ENCODE results near the gene ATXN1.

ATXN1 gene

DNA sequence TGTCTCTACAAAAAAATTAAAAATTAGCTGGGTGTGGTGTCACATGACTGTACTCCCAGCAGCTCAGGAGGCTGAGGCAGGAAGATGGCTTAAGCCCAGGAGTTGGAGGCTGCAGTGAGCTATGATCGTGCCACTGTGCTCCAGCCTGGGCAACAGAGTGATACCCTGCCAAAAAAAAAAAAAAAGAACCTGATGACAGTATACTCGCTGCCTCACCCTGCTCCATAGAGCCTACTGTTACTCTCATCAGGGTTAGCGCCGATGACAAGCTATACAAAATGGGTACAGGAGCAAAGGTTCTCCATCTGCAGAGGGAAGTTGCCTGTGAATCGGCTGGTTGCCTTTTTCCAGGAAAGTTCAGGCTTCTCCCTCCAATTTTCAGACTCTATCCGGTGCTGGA, 469.5 kb downstream of the ATXN1 start:
- H3K4me3 ChIP-seq (IDR thresholded peaks at IDR 0.05; ENCODE audit: insufficient read depth, low read depth, low read length): no peak overlapping the region
- no peak for TF ChIP-seq CTCF (conservative IDR thresholded peaks at IDR 0.05; ENCODE audit: low read depth, low read length)
- no peak overlapping the region for H3K4me2 ChIP-seq
- no peak overlapping the region for H3K27ac ChIP-seq
- H4K20me1 ChIP-seq (ENCODE audit: insufficient read depth): no peaks in the 10 kb centered on the region
- H3K79me2 ChIP-seq (ENCODE audit: insufficient read depth, low read depth): no peaks in the 10 kb centered on the region
- H3K27me3 ChIP-seq (ENCODE audit: insufficient read depth, low read depth): no peaks in the 10 kb centered on the region
- H3K36me3 ChIP-seq (ENCODE audit: insufficient read depth): no peaks in the 10 kb centered on the region
- H3K9ac ChIP-seq: no peak overlapping the region
- no peak overlapping the region for H2AFZ ChIP-seq (ENCODE audit: low read depth)
- no peaks in the 10 kb centered on the region for H3K4me1 ChIP-seq (ENCODE audit: low read depth, poor library complexity, severe bottlenecking)

DNA sequence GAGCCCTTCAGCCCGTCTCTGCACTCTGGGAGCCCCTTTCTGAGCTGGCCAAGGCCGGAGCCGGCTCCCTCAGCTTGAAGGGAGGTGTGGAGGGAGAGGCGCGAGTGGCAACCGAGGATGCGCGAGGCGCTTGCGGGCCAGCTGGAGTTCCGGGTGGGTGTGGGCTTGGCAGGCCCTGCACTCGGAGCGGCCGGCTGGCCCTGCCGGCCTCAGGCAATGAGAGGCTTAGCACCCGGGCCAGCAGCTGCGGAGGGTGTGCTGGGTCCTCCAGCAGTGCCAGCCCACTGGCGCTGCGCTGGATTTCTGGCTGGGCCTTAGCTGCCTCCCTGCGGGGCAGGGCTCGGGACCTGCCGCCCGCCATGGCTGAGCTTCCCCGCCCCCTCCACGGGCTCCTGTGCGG, 473.1 kb downstream of the ATXN1 start:
- no peak for TF ChIP-seq CTCF (conservative IDR thresholded peaks at IDR 0.05; ENCODE audit: low read depth, low read length)
- no peak overlapping the region for H3K4me3 ChIP-seq (IDR thresholded peaks at IDR 0.05; ENCODE audit: insufficient read depth, low read depth, low read length)
- H3K9ac ChIP-seq: no peak overlapping the region
- H3K36me3 ChIP-seq (ENCODE audit: insufficient read depth): no peaks in the 10 kb centered on the region
- no peaks in the 10 kb centered on the region for H3K79me2 ChIP-seq (ENCODE audit: insufficient read depth, low read depth)
- no peak overlapping the region for H3K4me2 ChIP-seq
- H4K20me1 ChIP-seq (ENCODE audit: insufficient read depth): no peaks in the 10 kb centered on the region
- no peak overlapping the region for H2AFZ ChIP-seq (ENCODE audit: low read depth)
- H3K27ac ChIP-seq: no peak overlapping the region
- no peaks in the 10 kb centered on the region for H3K4me1 ChIP-seq (ENCODE audit: low read depth, poor library complexity, severe bottlenecking)
- H3K27me3 ChIP-seq (ENCODE audit: insufficient read depth, low read depth): no peaks in the 10 kb centered on the region

DNA sequence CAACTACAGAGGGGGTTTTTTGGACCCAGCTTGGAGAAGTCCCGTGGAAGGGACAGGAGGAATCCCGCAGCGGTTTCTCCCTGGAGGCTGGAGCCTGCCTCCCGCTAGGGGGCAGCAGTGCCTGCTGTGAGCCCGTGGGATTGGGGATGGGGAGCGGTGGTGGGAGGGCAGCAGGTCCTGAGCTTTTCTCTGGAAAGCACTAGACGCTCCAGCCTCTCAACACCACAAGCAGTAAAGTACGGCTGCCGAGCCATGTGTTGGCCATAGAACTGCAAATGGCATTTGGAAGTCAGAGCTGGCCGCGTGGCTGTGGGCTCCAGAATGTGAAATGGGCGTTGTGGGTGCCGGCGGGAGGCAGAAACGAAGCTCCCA, 475.1 kb downstream of the ATXN1 start:
- Histone ChIP-seq H3K9ac (no peak overlapping the region), H3K79me2 (ENCODE audit: insufficient read depth, low read depth) (no peaks in the 10 kb centered on the region), H3K27ac (no peak overlapping the region), H3K36me3 (ENCODE audit: insufficient read depth) (no peaks in the 10 kb centered on the region), H2AFZ (ENCODE audit: low read depth) (no peak overlapping the region), H3K27me3 (ENCODE audit: insufficient read depth, low read depth) (no peaks in the 10 kb centered on the region), H3K4me1 (ENCODE audit: low read depth, poor library complexity, severe bottlenecking) (no peaks in the 10 kb centered on the region), H4K20me1 (ENCODE audit: insufficient read depth) (no peaks in the 10 kb centered on the region), H3K4me3 (IDR thresholded peaks at IDR 0.05; ENCODE audit: insufficient read depth, low read depth, low read length) (no peak overlapping the region), H3K4me2 (no peak overlapping the region)
- peak; percentile 80 for TF ChIP-seq CTCF (conservative IDR thresholded peaks at IDR 0.05; ENCODE audit: low read depth, low read length)

- no peaks in the 10 kb centered on the region for H3K27me3 ChIP-seq (ENCODE audit: insufficient read depth, low read depth)
- no peak overlapping the region for H3K4me2 ChIP-seq
- no peak for TF ChIP-seq CTCF (conservative IDR thresholded peaks at IDR 0.05; ENCODE audit: low read depth, low read length)
- H3K36me3 ChIP-seq (ENCODE audit: insufficient read depth): no peaks in the 10 kb centered on the region
- H3K79me2 ChIP-seq (ENCODE audit: insufficient read depth, low read depth): no peaks in the 10 kb centered on the region
- H3K4me3 ChIP-seq (IDR thresholded peaks at IDR 0.05; ENCODE audit: insufficient read depth, low read depth, low read length): no peak overlapping the region
- H2AFZ ChIP-seq (ENCODE audit: low read depth): no peak overlapping the region
- H3K9ac ChIP-seq: no peak overlapping the region
- no peaks in the 10 kb centered on the region for H3K4me1 ChIP-seq (ENCODE audit: low read depth, poor library complexity, severe bottlenecking)
- no peaks in the 10 kb centered on the region for H4K20me1 ChIP-seq (ENCODE audit: insufficient read depth)
- no peak overlapping the region for H3K27ac ChIP-seq
Measured at GRCh38 chr6:16285467-16286150, 475.7 kb downstream of the ATXN1 start.

Measured in KMS-11 (cell line).